ENCODE data around the gene ATP8A2. TPM values are rescaled to one million over a fixed set of nuclear protein-coding genes. Genes with fewer than 3 reads are reported as not detected.

The ATP8A2 gene
- total and polyA plus RNA-seq, 12 donors: under 0.01 to 0.18 (median 0.10) TPM; not detected in 3

GRCh38 chr13:25887962-25888655, 516.3 kb downstream of the ATP8A2 start:
- no peaks in the 10 kb centered on the region for H3K9me3 ChIP-seq
- H3K36me3 ChIP-seq: no peaks in the 10 kb centered on the region
- no peak for TF ChIP-seq CTCF (IDR thresholded peaks at IDR 0.05)
- ATAC-seq (no peak), DNase-seq (no peak)
- H3K4me1 ChIP-seq: no peaks in the 10 kb centered on the region
- H3K27me3 ChIP-seq: peaks cover 0 to 38% (median 19%) of the 10 kb centered on the region in 7 donors
- H3K27ac ChIP-seq: no peak overlapping the region
- 79 to 87% methylated on average over 8 of the region's 8 CpGs for WGBS, 2 donors
- H3K4me3 ChIP-seq: no peak overlapping the region
- intact Hi-C loops (cut with DNase I): no loop called here

DNA sequence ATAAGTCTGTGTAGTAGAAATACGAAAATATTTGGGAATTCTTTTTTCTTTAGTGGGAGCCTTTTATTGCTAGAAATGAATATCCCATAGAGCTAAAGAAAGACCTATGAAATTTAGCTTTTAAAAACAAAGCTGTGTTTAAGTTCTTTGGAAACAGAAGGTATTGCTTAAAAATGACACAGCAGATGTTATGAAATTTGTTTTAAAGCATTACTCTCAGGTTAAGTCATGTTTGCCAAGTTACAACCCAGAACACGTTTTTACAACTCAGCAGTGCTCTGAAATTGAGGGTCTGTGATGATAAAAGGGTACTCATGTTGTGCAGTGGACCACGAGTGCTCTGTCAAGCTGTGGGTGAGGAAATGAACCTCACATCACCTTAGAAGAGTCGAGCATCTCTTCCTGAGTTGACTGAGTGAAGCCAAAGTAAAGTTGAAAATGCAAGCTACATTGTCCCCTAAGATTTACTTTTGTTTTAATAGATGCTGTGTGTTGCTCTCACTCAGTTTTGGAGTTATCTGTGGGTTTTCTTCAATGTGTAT, 519.0 kb downstream of the ATP8A2 start:
- intact Hi-C loops (cut with DNase I): no loop called here
- no peak for ATAC-seq
- Histone ChIP-seq H3K36me3 (no peaks in the 10 kb centered on the region), H3K4me3 (no peak overlapping the region), H3K27ac (no peak overlapping the region), H3K9me3 (no peaks in the 10 kb centered on the region), H3K4me1 (no peaks in the 10 kb centered on the region), H3K27me3 (peaks cover 0 to 15% (median under 1%) of the 10 kb centered on the region in 7 donors)
- no peak for TF ChIP-seq CTCF (IDR thresholded peaks at IDR 0.05)
- whole genome bisulfite sequencing, 2 donors: 46 to 56% methylated on average over 4 of the region's 4 CpGs
- DNase-seq: no peak

DNA sequence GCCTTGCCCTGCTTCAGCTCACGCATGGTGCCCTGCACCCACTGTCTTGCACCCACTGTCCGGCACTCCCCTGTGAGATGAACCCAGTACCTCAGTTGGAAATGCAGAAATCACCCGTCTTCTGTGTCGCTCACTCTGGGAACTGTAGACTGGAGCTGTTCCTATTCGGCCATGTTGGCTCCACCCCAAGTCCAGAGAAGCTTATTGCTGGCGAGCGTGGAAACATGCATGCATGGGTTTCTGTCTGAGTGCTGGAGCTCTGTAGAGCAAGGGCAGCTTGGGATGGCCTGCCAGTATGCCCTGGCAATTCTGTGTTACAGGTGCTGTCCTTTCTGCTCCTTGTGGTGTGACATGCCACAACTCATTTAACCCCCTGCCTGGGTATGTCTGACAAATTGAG, 527.2 kb downstream of the ATP8A2 start:
- Histone ChIP-seq H3K27ac (no peak overlapping the region), H3K27me3 (peaks cover 0 to 12% (median 3%) of the 10 kb centered on the region in 7 donors), H3K9me3 (no peaks in the 10 kb centered on the region), H3K36me3 (no peaks in the 10 kb centered on the region), H3K4me1 (peaks cover 0 to 14% (median 0%) of the 10 kb centered on the region in 9 donors), H3K4me3 (no peak overlapping the region)
- intact Hi-C loops (cut with DNase I): no loop called here
- ATAC-seq: no peak
- WGBS, 2 donors: 95 to 97% methylated on average over 7 of the region's 7 CpGs
- TF ChIP-seq CTCF (IDR thresholded peaks at IDR 0.05): no peak
- no peak for DNase-seq

- 71 to 80% methylated on average over 6 of the region's 6 CpGs for WGBS, 2 donors
- no peaks in the 10 kb centered on the region for H3K9me3 ChIP-seq
- peaks cover 0 to 12% (median 3%) of the 10 kb centered on the region in 7 donors for H3K27me3 ChIP-seq
- no peaks in the 10 kb centered on the region for H3K36me3 ChIP-seq
- H3K4me3 ChIP-seq: no peak overlapping the region
- ATAC-seq (no peak), DNase-seq (no peak)
- TF ChIP-seq CTCF (IDR thresholded peaks at IDR 0.05): no peak
- H3K27ac ChIP-seq: no peak overlapping the region
- intact Hi-C loops (cut with DNase I): no loop called here
- H3K4me1 ChIP-seq: peaks cover 0 to 14% (median 0%) of the 10 kb centered on the region in 9 donors
These were observed 527.7 kb downstream of the ATP8A2 start for GRCh38 chr13:25899464-25899863.
